CD4-positive, alpha-beta T cell (primary cell): Measurements from ENCODE around the gene TAS2R60. TPM values are rescaled to one million over a fixed set of nuclear protein-coding genes. Genes with fewer than 3 reads are reported as not detected.
"Not testable (repeated sequence)": the region's sequence is repeated elsewhere in the genome, so short reads cannot be mapped to it uniquely, and the experiment has no call there.

Experiments used
- ATAC-seq: fragments of 200-7000 bp; cut with Tn5 transposase; one replicate; pipeline ENCODE4 v1.10.0; 2022; ENCODE audit warnings: mild to moderate bottlenecking; ENCODE audit not compliant: poor library complexity
- CTCF ChIA-PET: fragments of 350-600 bp; sonication (Branson Sonifier 250); formaldehyde crosslinking; loops from one replicate; lab custom pipeline; 2021; ENCODE audit warnings: antibody characterized with exemption, inconsistent platforms; lab: Charles Lee
- POLR2A ChIA-PET: fragments of 350-600 bp; sonication (Branson Sonifier 250); formaldehyde crosslinking; loops from one replicate; lab custom pipeline; 2021; ENCODE audit warnings: antibody characterized with exemption, inconsistent platforms; lab: Charles Lee
- DNase-seq, 14 experiments: peaks; one replicate each; pipeline ENCODE4 v3.0.0-alpha.2; 2013 to 2020; ENCODE audit warnings: mixed read lengths in 2 of 14
- H3K27ac ChIP-seq, 2 donors: one replicate each; pipeline versions ENCODE4 v1.5.1 to v1.7.0; 2013; ENCODE audit warnings: low read length in 2 of 2, low read depth in 1 of 2, mild to moderate bottlenecking in 1 of 2
- H3K27me3 ChIP-seq, 2 experiments: 1 replicate in 1 of 2; 2 replicates in 1 of 2; pipeline versions ENCODE4 v1.6.1 to v1.7.0; 2013; ENCODE audit warnings: low read length in 2 of 2, control low read depth in 1 of 2, mild to moderate bottlenecking in 1 of 2, moderate library complexity in 1 of 2; ENCODE audit not compliant: insufficient read depth in 2 of 2, control insufficient read depth in 1 of 2
- H3K36me3 ChIP-seq: one replicate; pipeline ENCODE4 v1.6.1; 2013; ENCODE audit warnings: low read length, control low read depth; ENCODE audit not compliant: insufficient read depth
- H3K4me1 ChIP-seq: one replicate; pipeline ENCODE4 v1.6.1; 2013; ENCODE audit warnings: low read length, control low read depth; ENCODE audit not compliant: insufficient read depth
- H3K4me3 ChIP-seq: one replicate; pipeline ENCODE4 v1.5.1; 2013; ENCODE audit warnings: mild to moderate bottlenecking, low read length, moderate library complexity
- H3K9me3 ChIP-seq, 2 experiments: 1 replicate in 1 of 2; 2 replicates in 1 of 2; pipeline versions ENCODE4 v1.6.1 to v1.7.0; 2013; ENCODE audit warnings: low read length in 2 of 2, mild to moderate bottlenecking in 2 of 2, control low read depth in 1 of 2, moderate library complexity in 1 of 2; ENCODE audit not compliant: control insufficient read depth in 1 of 2, insufficient read depth in 1 of 2
- H3K27ac Mint-ChIP-seq: one replicate; pipeline ENCODE4 v1.8.0; 2020; ENCODE audit warnings: mixed read lengths
- H3K27me3 Mint-ChIP-seq: one replicate; pipeline ENCODE4 v1.8.0; 2021; ENCODE audit warnings: mixed read lengths
- H3K36me3 Mint-ChIP-seq: one replicate; pipeline ENCODE4 v1.8.0; 2021; ENCODE audit warnings: low read depth, mixed read lengths
- H3K4me1 Mint-ChIP-seq: one replicate; pipeline ENCODE4 v1.8.0; 2021; ENCODE audit warnings: low read depth, mixed read lengths
- H3K4me3 Mint-ChIP-seq: one replicate; pipeline ENCODE4 v1.8.0; 2020; ENCODE audit warnings: mild to moderate bottlenecking, mixed read lengths
- H3K9me3 Mint-ChIP-seq: one replicate; pipeline ENCODE4 v1.8.0; 2020; ENCODE audit warnings: mixed read lengths
- intact Hi-C, 2 experiments: fragments of 100-400 bp; cut with DNase I in 1 of 2; cut with micrococcal nuclease in 1 of 2; formaldehyde crosslinking; loops; one replicate each; pipeline versions ENCODE4 v1.15.1 to v1.9.0; 2023 to 2025; cut with DNase I, micrococcal nuclease
- total RNA-seq, 174 experiments: library from RNA in 2 of 174; stranded (reverse) in 2 of 174; gene quantifications; one replicate each; pipeline ENCODE4 v1.2.3 and lab custom pipeline; 2021 to 2026
- TF ChIP-seq, protein P1 (sequence below): fragments of 200-600 bp; IDR thresholded peaks from one replicate; pipeline ENCODE4 v1.8.0; 2022; ENCODE audit warnings: antibody characterized with exemption, mild to moderate bottlenecking

Gene TAS2R60
- total RNA-seq, 2 experiments from 2014 or later: 0.47 to 0.61 TPM

- Mint-ChIP-seq H3K27ac (no peak overlapping the region), H3K4me3 (no peak overlapping the region), H3K9me3 (no peaks in the 10 kb centered on the region), H3K4me1 (peaks cover 10% of the 10 kb centered on the region), H3K27me3 (no peaks in the 10 kb centered on the region), H3K36me3 (peaks cover 62% of the 10 kb centered on the region)
- no peak for DNase-seq
- Histone ChIP-seq H3K9me3 (peaks cover 0 to 3% of the 10 kb centered on the region in 2 experiments), H3K4me1 (no peaks in the 10 kb centered on the region), H3K27me3 (no peaks in the 10 kb centered on the region), H3K27ac (no peak overlapping the region), H3K36me3 (no peaks in the 10 kb centered on the region), H3K4me3 (no peak overlapping the region)
- intact Hi-C loops: no loop called here
- TF ChIP-seq, protein P1, sequence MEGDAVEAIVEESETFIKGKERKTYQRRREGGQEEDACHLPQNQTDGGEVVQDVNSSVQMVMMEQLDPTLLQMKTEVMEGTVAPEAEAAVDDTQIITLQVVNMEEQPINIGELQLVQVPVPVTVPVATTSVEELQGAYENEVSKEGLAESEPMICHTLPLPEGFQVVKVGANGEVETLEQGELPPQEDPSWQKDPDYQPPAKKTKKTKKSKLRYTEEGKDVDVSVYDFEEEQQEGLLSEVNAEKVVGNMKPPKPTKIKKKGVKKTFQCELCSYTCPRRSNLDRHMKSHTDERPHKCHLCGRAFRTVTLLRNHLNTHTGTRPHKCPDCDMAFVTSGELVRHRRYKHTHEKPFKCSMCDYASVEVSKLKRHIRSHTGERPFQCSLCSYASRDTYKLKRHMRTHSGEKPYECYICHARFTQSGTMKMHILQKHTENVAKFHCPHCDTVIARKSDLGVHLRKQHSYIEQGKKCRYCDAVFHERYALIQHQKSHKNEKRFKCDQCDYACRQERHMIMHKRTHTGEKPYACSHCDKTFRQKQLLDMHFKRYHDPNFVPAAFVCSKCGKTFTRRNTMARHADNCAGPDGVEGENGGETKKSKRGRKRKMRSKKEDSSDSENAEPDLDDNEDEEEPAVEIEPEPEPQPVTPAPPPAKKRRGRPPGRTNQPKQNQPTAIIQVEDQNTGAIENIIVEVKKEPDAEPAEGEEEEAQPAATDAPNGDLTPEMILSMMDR: no peak
- no peak for ATAC-seq
- CTCF ChIA-PET: no interaction called here
- POLR2A ChIA-PET: no interaction called here
Observed at GRCh38 chr7:143463957-143464356, 20.7 kb downstream of the TAS2R60 start.

GRCh38 chr7:143467724-143468123 is 24.5 kb downstream of the TAS2R60 start:
- Histone ChIP-seq H3K4me3 (no peak overlapping the region), H3K27ac (no peak overlapping the region), H3K27me3 (no peaks in the 10 kb centered on the region), H3K36me3 (no peaks in the 10 kb centered on the region), H3K4me1 (no peaks in the 10 kb centered on the region), H3K9me3 (peaks cover 7 to 9% of the 10 kb centered on the region in 2 experiments)
- ATAC-seq: no peak
- DNase-seq: no peak
- peaks cover 10% of the 10 kb centered on the region for H3K4me1 Mint-ChIP-seq
- intact Hi-C loops: no loop called here
- no peaks in the 10 kb centered on the region for H3K27me3 Mint-ChIP-seq
- CTCF ChIA-PET: no interaction called here
- H3K36me3 Mint-ChIP-seq: peaks cover 55% of the 10 kb centered on the region
- no peak overlapping the region for H3K27ac Mint-ChIP-seq
- no peaks in the 10 kb centered on the region for H3K9me3 Mint-ChIP-seq
- TF ChIP-seq, protein P1: no peak
- H3K4me3 Mint-ChIP-seq: no peak overlapping the region
- POLR2A ChIA-PET: no interaction called here

- intact Hi-C loops, H3K27me3 Mint-ChIP-seq, H3K9me3 Mint-ChIP-seq, H3K4me3 ChIP-seq, H3K27ac ChIP-seq, POLR2A ChIA-PET, H3K27me3 ChIP-seq, DNase-seq, H3K4me1 ChIP-seq, H3K4me3 Mint-ChIP-seq, H3K4me1 Mint-ChIP-seq, H3K27ac Mint-ChIP-seq, H3K9me3 ChIP-seq, ATAC-seq, H3K36me3 ChIP-seq: not testable (repeated sequence)
- H3K36me3 Mint-ChIP-seq: peaks cover 30% of the 10 kb centered on the region
- CTCF ChIA-PET: interaction anchor here (0.8 kb wide), 1 partner anchor 20 kb away, joined by 3 read pairs; no protein-coding TSS in a partner anchor
Observed at GRCh38 chr7:143472071-143472689, 28.9 kb downstream of the TAS2R60 start.
